Measurements from ENCODE around the gene GMDS.
"Not testable (repeated sequence)": the region's sequence is repeated elsewhere in the genome, so short reads cannot be mapped to it uniquely, and the experiment has no call there.

Gene GMDS

GRCh38 chr6:1700278-1700967 lies 545.0 kb downstream of the GMDS start:
- DNase-seq (ENCODE audit: low spot score), result no peak
- TF ChIP-seq, protein P1, sequence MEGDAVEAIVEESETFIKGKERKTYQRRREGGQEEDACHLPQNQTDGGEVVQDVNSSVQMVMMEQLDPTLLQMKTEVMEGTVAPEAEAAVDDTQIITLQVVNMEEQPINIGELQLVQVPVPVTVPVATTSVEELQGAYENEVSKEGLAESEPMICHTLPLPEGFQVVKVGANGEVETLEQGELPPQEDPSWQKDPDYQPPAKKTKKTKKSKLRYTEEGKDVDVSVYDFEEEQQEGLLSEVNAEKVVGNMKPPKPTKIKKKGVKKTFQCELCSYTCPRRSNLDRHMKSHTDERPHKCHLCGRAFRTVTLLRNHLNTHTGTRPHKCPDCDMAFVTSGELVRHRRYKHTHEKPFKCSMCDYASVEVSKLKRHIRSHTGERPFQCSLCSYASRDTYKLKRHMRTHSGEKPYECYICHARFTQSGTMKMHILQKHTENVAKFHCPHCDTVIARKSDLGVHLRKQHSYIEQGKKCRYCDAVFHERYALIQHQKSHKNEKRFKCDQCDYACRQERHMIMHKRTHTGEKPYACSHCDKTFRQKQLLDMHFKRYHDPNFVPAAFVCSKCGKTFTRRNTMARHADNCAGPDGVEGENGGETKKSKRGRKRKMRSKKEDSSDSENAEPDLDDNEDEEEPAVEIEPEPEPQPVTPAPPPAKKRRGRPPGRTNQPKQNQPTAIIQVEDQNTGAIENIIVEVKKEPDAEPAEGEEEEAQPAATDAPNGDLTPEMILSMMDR (IDR thresholded peaks at IDR 0.05; ENCODE audit: extremely low read depth, missing control alignments), result no peak

DNA sequence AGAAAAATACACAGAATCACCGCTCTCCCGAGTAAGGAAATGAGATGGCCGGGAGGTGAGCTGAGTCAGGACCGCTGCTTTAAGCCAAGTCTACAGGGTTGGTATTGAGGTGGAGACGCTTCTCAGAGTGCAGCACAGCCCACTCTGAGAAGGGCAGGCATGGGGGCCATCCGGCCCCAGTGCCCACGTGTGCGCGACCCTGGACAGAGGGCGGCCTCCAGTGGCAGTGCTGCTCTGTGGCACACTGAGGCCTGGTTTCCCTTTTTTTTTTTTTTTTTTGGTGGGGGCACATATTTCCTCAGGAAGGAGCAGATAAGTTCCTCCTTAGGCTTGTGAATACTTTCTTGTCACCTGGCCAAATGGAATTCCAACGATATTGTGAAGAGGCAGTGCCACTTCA lies 546.9 kb downstream of the GMDS start:
- TF ChIP-seq, protein P1 (IDR thresholded peaks at IDR 0.05; ENCODE audit: extremely low read depth, missing control alignments), result no peak
- no peak for DNase-seq (ENCODE audit: low spot score)

GRCh38 chr6:1697688-1698351 lies 547.6 kb downstream of the GMDS start:
- TF ChIP-seq, protein P1 (IDR thresholded peaks at IDR 0.05; ENCODE audit: extremely low read depth, missing control alignments), result no peak
- DNase-seq (ENCODE audit: low spot score), result no peak

- TF ChIP-seq, protein P1 (IDR thresholded peaks at IDR 0.05; ENCODE audit: extremely low read depth, missing control alignments), result no peak
- DNase-seq (ENCODE audit: low spot score), result no peak
Measured at GRCh38 chr6:1696463-1696850, 548.9 kb downstream of the GMDS start.

DNA sequence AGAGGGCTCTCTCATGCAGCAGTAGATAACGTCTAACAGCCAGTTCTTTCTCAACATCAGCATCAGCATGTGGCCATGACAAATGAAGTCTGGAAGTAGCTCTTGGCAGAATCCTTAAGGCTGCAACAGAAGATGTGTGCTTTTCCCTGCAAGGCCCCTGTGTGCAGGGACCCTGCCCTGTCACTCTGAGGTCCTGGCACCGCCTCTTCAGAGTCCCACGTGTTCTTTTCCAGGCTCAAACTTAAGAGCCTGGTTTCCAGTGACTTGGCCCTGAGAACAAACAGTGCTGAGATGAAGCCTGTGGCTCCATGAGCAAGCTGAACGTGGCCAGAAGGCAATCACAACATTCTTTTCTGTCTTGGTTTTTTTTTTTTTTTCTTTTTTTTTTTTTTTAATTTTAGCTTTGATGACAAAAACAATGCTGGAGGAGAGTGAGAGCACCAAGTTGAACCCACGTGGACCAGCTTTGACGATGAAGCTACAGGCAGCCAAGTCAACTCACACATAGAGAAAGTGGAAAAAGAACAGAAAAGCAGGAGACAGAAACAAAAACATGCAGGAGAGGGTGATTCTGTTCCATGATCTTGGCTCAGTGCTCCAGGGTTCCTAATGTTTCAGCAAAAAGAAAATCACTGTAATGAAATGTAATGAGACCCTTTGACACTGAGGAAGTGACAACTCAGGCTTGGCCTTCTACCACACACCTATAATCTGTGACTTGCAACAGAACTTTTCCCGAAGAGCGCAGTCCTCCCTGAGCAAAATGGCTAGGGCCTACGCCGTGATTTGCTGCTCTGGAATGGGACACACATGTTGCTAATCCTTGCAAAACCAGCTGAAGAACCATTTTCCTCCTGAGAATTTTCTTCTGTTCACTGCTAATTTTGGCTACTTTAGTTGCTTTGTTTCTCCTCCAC lies 549.6 kb downstream of the GMDS start:
- DNase-seq (ENCODE audit: low spot score), result no peak
- TF ChIP-seq, protein P1 (IDR thresholded peaks at IDR 0.05; ENCODE audit: extremely low read depth, missing control alignments), result no peak

DNA sequence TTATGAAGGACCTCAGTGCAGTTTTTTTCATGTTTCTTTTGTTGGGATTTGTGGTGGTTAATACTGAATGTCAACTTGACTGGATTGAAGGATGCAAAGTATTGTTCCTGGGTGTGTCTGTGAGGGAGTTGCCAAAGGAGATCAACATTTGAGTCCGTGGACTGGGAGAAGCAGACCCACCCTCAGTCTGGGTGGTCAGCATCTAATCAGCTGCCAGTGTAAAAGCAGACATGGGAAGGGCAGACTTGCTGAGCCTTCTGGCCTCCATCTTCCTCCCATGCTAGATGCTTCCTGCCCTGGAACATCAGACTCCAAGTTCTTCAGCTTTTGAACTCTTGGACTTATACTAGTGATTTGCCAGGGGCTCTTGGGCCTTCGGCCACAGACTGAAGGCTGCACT lies 553.6 kb downstream of the GMDS start:
- DNase-seq (ENCODE audit: low spot score), result not testable (repeated sequence)

DNA sequence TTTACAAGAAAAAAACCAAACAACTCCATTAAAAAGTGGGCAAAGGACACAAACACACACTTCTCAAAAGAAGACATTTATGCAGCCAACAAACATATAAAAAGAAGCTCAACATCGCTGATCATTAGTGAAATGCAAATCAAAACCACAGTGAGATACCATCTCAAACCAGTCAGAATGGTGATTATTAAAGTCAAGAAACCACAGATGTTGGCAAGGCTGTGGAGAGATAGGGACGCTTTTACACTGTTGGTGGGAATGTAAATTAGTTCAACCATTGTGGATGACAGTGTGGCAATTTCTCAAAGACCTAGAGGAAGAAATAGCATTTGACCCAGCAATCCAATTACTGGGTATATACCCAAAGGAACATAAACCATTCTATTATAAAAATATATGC lies 554.7 kb downstream of the GMDS start:
- not testable (repeated sequence) for DNase-seq (ENCODE audit: low spot score)

GRCh38 chr6:1689141-1689540 lies 556.3 kb downstream of the GMDS start:
- DNase-seq (ENCODE audit: low spot score), result no peak
- TF ChIP-seq, protein P1 (IDR thresholded peaks at IDR 0.05; ENCODE audit: extremely low read depth, missing control alignments), result no peak

Data from GM20000 (cell line).